Islet precursor cell (in vitro differentiated cells): Measurements from ENCODE around the gene MROH8.

ENCODE experiments used
- DNase-seq: peaks from one replicate; pipeline ENCODE4 v3.0.0-alpha.2; 2018

MROH8 gene

GRCh38 chr20:37198932-37199660 is 19.7 kb upstream of the MROH8 start:
- no peak for DNase-seq

- peak; percentile 67 for DNase-seq
These were observed 15.5 kb upstream of the MROH8 start for GRCh38 chr20:37194621-37195417.

- no peak for DNase-seq
These were observed 14.5 kb upstream of the MROH8 start for GRCh38 chr20:37193821-37194220.

GRCh38 chr20:37193226-37193625 is 13.9 kb upstream of the MROH8 start:
- DNase-seq: no peak

GRCh38 chr20:37192137-37192854 is 12.9 kb upstream of the MROH8 start:
- peak; percentile 91 for DNase-seq

GRCh38 chr20:37190354-37191112 is 11.2 kb upstream of the MROH8 start:
- no peak for DNase-seq

GRCh38 chr20:37189416-37190016 is 10.2 kb upstream of the MROH8 start:
- no peak for DNase-seq

- no peak for DNase-seq
These were observed 9.4 kb upstream of the MROH8 start for GRCh38 chr20:37188787-37189186.

GRCh38 chr20:37185686-37186085 is 6.3 kb upstream of the MROH8 start:
- DNase-seq: peak; percentile 67

- DNase-seq: no peak
These were observed 556 bp upstream of the MROH8 start for GRCh38 chr20:37179683-37180524.

GRCh38 chr20:37172836-37173235 is 6.5 kb downstream of the MROH8 start:
- DNase-seq: no peak

- DNase-seq: no peak
These were observed 12.5 kb downstream of the MROH8 start for GRCh38 chr20:37166867-37167266.

GRCh38 chr20:37165031-37165430 is 14.3 kb downstream of the MROH8 start:
- DNase-seq: no peak

- DNase-seq: no peak
These were observed 15.4 kb downstream of the MROH8 start for GRCh38 chr20:37163832-37164554.

- peak; percentile 55 for DNase-seq
These were observed 16.7 kb downstream of the MROH8 start for GRCh38 chr20:37162646-37163045.

- DNase-seq: peak; percentile 58
These were observed 17.4 kb downstream of the MROH8 start for GRCh38 chr20:37161830-37162549.

- no peak for DNase-seq
These were observed 18.7 kb downstream of the MROH8 start for GRCh38 chr20:37160683-37161082.

GRCh38 chr20:37158248-37158647 is 21.1 kb downstream of the MROH8 start:
- DNase-seq: no peak

GRCh38 chr20:37155987-37156386 is 23.4 kb downstream of the MROH8 start:
- DNase-seq: no peak

- no peak for DNase-seq
These were observed 24.6 kb downstream of the MROH8 start for GRCh38 chr20:37154684-37155298.
